GM12892 (cell line): ENCODE measurements around the gene FOSB.

ENCODE experiments used
- POLR2A ChIP-seq: IDR thresholded peaks from 2 replicates; pipeline ENCODE4 v1.6.1; 2011; ENCODE audit warnings: low read depth, low read length, control low read depth
- POLR2AphosphoS5 ChIP-seq: IDR thresholded peaks from 2 replicates; pipeline ENCODE4 v1.6.1; 2011; ENCODE audit warnings: low read depth, low read length, control low read depth
- TAF1 ChIP-seq: IDR thresholded peaks from 2 replicates; pipeline ENCODE4 v1.6.1; 2011; ENCODE audit warnings: low read depth, mild to moderate bottlenecking, control low read depth, low read length, borderline replicate concordance

- TF ChIP-seq POLR2A, result no peak
- no peak for TF ChIP-seq POLR2AphosphoS5
- no peak for TF ChIP-seq TAF1
These were observed 3.5 kb downstream of the FOSB start for GRCh38 chr19:45471111-45471930.
